MCF 10A (cell line): ENCODE results near the gene BEST1. TPM values are rescaled to one million over a fixed set of nuclear protein-coding genes. Genes with fewer than 3 reads are reported as not detected.
A peak's percentile ranks its signal among the peaks of the same experiment; 100 is the strongest.

Source experiments
- BruUV-seq: library from RNA; stranded (reverse); fragments of 400-500 nt; replicated peaks from 2 replicates; lab custom pipeline; 2021; lab: Mats Ljungman, UMichigan
- CTCF ChIA-PET: fragments of 300-600 bp; sonication (Branson Sonifier 250); formaldehyde crosslinking; extraction: SDS; loops from one replicate; lab custom pipeline; 2021; ENCODE audit warnings: antibody characterized with exemption, inconsistent platforms; lab: Yijun Ruan, JAX
- POLR2A ChIA-PET: fragments of 300-600, 350-650 bp; sonication (Branson Sonifier 250); formaldehyde crosslinking; extraction: SDS; loops from one replicate; lab custom pipeline; 2020; ENCODE audit warnings: antibody characterized with exemption, inconsistent platforms; lab: Yijun Ruan, JAX
- DNase-seq: peaks from one replicate; pipeline ENCODE4 v3.0.0-alpha.2; 2018; ENCODE audit not compliant: unreplicated experiment
- H3K27ac Mint-ChIP-seq: one replicate; pipeline ENCODE4 v1.8.0; 2022; ENCODE audit warnings: mild to moderate bottlenecking, low read depth, mixed read lengths; ENCODE audit not compliant: unreplicated experiment
- H3K27me3 Mint-ChIP-seq: one replicate; pipeline ENCODE4 v1.8.0; 2022; ENCODE audit warnings: mixed read lengths; ENCODE audit not compliant: insufficient read depth, unreplicated experiment
- H3K36me3 Mint-ChIP-seq: one replicate; pipeline ENCODE4 v1.8.0; 2022; ENCODE audit warnings: mild to moderate bottlenecking, moderate library complexity, mixed read lengths; ENCODE audit not compliant: insufficient read depth, unreplicated experiment
- H3K4me1 Mint-ChIP-seq: one replicate; pipeline ENCODE4 v1.8.0; 2022; ENCODE audit warnings: mixed read lengths; ENCODE audit not compliant: insufficient read depth, unreplicated experiment
- H3K4me3 Mint-ChIP-seq: one replicate; pipeline ENCODE4 v1.8.0; 2022; ENCODE audit warnings: mild to moderate bottlenecking, moderate library complexity, mixed read lengths; ENCODE audit not compliant: unreplicated experiment
- H3K9me3 Mint-ChIP-seq: one replicate; pipeline ENCODE4 v1.8.0; 2022; ENCODE audit warnings: mixed read lengths; ENCODE audit not compliant: unreplicated experiment
- intact Hi-C: fragments of 100-400 bp; cut with micrococcal nuclease; formaldehyde crosslinking; loops from 2 replicates; pipeline ENCODE4 v1.14.1; 2022
- total RNA-seq: library from RNA; stranded (reverse); gene quantifications from 2 replicates; pipeline ENCODE4 v1.2.3, GENCODE V29; 2022
- TF ChIP-seq, protein P1 (sequence below): fragments of 200-600 bp; IDR thresholded peaks from one replicate; pipeline ENCODE4 v1.8.0; 2022; ENCODE audit warnings: antibody characterized with exemption, mild to moderate bottlenecking; ENCODE audit not compliant: unreplicated experiment

BEST1 gene
- total RNA-seq, 1 experiment from 2014 or later: 2.5 TPM

DNA sequence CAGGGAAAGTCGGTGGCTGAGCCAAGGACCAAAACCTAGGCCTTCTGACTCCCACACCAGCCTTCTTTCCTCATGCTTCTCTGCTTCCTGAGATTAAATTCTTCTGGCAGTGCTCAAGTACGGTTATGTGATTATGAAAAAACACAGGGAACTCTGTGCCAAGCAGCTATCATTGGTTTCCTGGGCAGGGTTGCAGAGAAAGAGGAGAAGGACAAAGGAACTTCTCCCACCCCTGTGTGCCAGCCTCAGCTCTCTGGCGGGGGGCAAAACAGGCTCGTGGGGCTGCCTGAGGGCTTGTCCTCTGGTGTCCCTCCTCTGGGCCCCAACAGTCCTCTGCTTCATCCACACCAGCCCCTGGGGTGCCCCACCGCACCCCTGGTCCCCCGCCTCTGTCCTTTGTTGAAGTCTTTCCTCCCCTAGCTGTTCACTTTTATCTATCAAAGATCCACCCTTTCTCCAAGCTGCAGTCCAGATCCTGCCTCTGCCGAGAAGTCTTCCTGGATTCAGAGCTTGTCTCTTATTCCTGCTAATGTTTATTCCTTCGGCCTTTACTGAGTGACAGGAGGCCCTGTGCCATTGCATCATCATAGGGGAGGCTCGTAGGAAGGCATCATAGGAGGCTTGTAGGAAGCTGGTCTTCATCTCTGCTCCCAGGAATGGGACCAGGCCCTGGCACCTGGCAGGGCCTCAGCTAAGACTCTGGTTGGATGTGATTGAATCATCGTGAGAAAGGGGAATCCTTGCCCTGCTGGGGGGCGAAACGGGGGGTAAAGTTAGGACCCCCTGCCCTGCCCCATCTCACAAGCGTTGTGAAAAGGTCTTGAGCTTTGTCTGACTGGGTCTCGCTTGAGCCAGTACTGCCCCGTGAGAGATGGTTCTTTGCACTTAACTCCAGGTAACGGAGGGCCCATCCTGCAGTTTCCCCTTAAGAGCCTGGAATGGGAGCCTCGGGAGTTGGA lies 28.8 kb downstream of the BEST1 start:
- TF ChIP-seq, protein P1, sequence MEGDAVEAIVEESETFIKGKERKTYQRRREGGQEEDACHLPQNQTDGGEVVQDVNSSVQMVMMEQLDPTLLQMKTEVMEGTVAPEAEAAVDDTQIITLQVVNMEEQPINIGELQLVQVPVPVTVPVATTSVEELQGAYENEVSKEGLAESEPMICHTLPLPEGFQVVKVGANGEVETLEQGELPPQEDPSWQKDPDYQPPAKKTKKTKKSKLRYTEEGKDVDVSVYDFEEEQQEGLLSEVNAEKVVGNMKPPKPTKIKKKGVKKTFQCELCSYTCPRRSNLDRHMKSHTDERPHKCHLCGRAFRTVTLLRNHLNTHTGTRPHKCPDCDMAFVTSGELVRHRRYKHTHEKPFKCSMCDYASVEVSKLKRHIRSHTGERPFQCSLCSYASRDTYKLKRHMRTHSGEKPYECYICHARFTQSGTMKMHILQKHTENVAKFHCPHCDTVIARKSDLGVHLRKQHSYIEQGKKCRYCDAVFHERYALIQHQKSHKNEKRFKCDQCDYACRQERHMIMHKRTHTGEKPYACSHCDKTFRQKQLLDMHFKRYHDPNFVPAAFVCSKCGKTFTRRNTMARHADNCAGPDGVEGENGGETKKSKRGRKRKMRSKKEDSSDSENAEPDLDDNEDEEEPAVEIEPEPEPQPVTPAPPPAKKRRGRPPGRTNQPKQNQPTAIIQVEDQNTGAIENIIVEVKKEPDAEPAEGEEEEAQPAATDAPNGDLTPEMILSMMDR: no peak
- H3K27me3 Mint-ChIP-seq: no peaks in the 10 kb centered on the region
- no TSS peak for BruUV-seq
- intact Hi-C loops: no loop called here
- peak; percentile 59 for DNase-seq
- ChIA-PET CTCF (interaction anchor here (0.6 to 1.7 kb wide), 6 partner anchors 10 to 242 kb away, joined by 3 to 5 read pairs (median 3); no protein-coding TSS in a partner anchor), POLR2A (interaction anchor here (0.5 to 27.4 kb wide), 9 partner anchors 10 to 709 kb away, joined by 3 to 1703 read pairs (median 5); partner anchors contain the start of genes FTH1 and GANAB)
- peaks cover 33% of the 10 kb centered on the region for H3K4me1 Mint-ChIP-seq
- H3K27ac Mint-ChIP-seq: peak overlapping the region; percentile 84
- H3K4me3 Mint-ChIP-seq: no peak overlapping the region
- H3K36me3 Mint-ChIP-seq: no peaks in the 10 kb centered on the region
- H3K9me3 Mint-ChIP-seq: no peaks in the 10 kb centered on the region

DNA sequence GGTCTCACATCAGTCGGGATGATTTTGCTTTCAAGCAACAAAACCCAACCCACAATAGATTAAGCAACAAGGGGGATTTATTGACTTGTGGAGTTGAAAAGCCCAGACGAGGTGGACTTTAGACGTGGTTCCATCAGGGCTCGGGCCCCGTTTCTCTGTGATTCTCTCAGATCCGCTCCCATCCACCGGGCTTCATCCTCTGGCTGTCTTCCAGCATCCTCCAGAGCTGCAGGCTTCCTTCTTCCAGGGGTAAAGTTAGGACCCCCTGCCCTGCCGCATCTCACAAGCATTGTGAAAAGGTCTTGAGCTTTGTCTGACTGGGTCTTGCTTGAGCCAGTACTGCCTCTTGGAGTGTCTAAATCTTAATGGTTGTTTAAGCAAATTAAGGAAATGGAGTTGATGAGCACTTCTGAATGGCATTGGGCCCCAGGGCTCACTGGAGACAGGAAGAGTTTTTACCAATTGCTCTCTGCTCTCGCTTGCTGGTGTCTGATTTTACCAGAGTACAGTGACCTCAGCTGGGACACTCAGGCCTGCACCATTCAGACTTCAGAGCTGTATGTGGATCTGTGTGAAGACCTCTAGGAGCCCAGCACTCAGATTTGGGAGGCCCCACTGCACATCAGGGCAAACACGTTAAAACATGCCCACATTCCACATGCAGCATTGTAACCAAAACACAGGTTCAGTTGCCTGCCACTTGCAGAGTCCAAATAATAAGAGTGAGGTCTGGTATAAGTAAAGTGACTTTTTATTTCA lies 30.8 kb downstream of the BEST1 start:
- H3K36me3 Mint-ChIP-seq: no peaks in the 10 kb centered on the region
- intact Hi-C loops: no loop called here
- H3K27ac Mint-ChIP-seq: peak overlapping the region; percentile 84
- H3K27me3 Mint-ChIP-seq: no peaks in the 10 kb centered on the region
- no TSS peak for BruUV-seq
- TF ChIP-seq, protein P1: no peak
- ChIA-PET CTCF (interaction anchor here (1.0 to 1.5 kb wide), 2 partner anchors 12 to 30 kb away, joined by 3 to 8 read pairs; no protein-coding TSS in a partner anchor), POLR2A (interaction anchor here (0.7 to 27.4 kb wide), 9 partner anchors 8 to 57 kb away, joined by 3 to 1703 read pairs (median 6); partner anchors contain the start of gene FTH1)
- no peak overlapping the region for H3K4me3 Mint-ChIP-seq
- peaks cover 2% of the 10 kb centered on the region for H3K9me3 Mint-ChIP-seq
- H3K4me1 Mint-ChIP-seq: peaks cover 17% of the 10 kb centered on the region
- DNase-seq: peak; percentile 53

DNA sequence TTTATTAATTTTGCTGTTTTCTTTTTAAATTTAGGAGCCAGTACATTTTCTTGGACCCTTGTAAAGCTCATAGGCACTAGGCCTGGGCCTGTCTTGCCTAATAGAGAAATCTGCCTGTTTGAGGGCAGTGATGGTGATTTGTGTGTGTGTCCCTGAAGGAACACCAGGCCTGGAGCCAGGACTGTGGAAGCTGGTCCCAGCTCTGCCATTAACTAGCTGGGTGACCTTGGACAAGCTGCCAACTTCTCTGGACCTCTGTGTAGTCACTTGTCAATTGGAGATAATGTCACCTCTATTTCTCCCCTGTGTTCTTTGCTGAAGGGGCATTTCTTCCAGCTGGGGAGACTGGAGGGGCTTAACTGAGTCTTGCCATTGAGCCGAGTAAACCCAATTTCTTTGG lies 33.3 kb downstream of the BEST1 start:
- intact Hi-C loops: no loop called here
- no peak for DNase-seq
- Mint-ChIP-seq H3K4me1 (peaks cover 15% of the 10 kb centered on the region), H3K36me3 (no peaks in the 10 kb centered on the region), H3K27ac (no peak overlapping the region), H3K9me3 (peaks cover 21% of the 10 kb centered on the region), H3K4me3 (no peak overlapping the region), H3K27me3 (no peaks in the 10 kb centered on the region)
- ChIA-PET CTCF (interaction anchor here (0.7 to 1.1 kb wide), 5 partner anchors 15 to 125 kb away, joined by 3 to 10 read pairs (median 4); no protein-coding TSS in a partner anchor), POLR2A (interaction anchor here (1.5 to 27.4 kb wide), 3 partner anchors 10 to 54 kb away, joined by 4 to 1703 read pairs (median 216); partner anchors contain the start of gene FTH1)
- BruUV-seq: no TSS peak
- TF ChIP-seq, protein P1: no peak
